PFSK-1 (cell line): Measurements from ENCODE around the gene AKR1B15.

ENCODE experiments used
- FOXP2 ChIP-seq: optimal IDR thresholded peaks from 2 replicates; pipeline ENCODE3; 2011; ENCODE audit warnings: borderline replicate concordance, control low read depth, inconsistent platforms; ENCODE audit not compliant: insufficient read depth; ENCODE audit errors: extremely low read length, extremely low read depth
- POLR2AphosphoS5 ChIP-seq: IDR thresholded peaks from 2 replicates; pipeline ENCODE4 v1.6.1; 2012; ENCODE audit warnings: low read depth, mild to moderate bottlenecking, control low read depth, low read length, moderate library complexity
- REST ChIP-seq, 2 experiments: IDR thresholded peaks; 2 replicates each; pipeline versions ENCODE4 v1.6.1 to v1.8.0; 2011 to 2012; ENCODE audit warnings: low read depth in 2 of 2, low read length in 2 of 2, control low read depth in 1 of 2, inconsistent platforms in 1 of 2, mild to moderate bottlenecking in 1 of 2, moderate library complexity in 1 of 2; ENCODE audit not compliant: insufficient read depth in 1 of 2
- SIN3A ChIP-seq: IDR thresholded peaks from 2 replicates; pipeline ENCODE4 v1.6.1; 2012; ENCODE audit warnings: mild to moderate bottlenecking, low read length, moderate library complexity, borderline replicate concordance; ENCODE audit not compliant: insufficient read depth
- TAF1 ChIP-seq: IDR thresholded peaks from 2 replicates; pipeline ENCODE4 v1.6.1; 2012; ENCODE audit warnings: low read length, control low read depth, borderline replicate concordance; ENCODE audit not compliant: insufficient read depth

Gene AKR1B15

GRCh38 chr7:134533288-134533771 lies 15.6 kb upstream of the AKR1B15 start:
- TF ChIP-seq TAF1 (no peak), REST (IDR thresholded peaks at IDR 0.05; ENCODE audit: insufficient read depth in 1 of 2, low read depth in 2 of 2, low read length in 2 of 2) (no peak), POLR2AphosphoS5 (no peak), SIN3A (no peak), FOXP2 (no peak)

- TF ChIP-seq REST (IDR thresholded peaks at IDR 0.05; ENCODE audit: insufficient read depth in 1 of 2, low read depth in 2 of 2, low read length in 2 of 2) (no peak), TAF1 (no peak), POLR2AphosphoS5 (no peak), SIN3A (no peak), FOXP2 (no peak)
Observed at GRCh38 chr7:134534633-134535032, 14.3 kb upstream of the AKR1B15 start.

- TF ChIP-seq POLR2AphosphoS5 = no peak
- TF ChIP-seq FOXP2 = no peak
- TF ChIP-seq SIN3A = no peak
- TF ChIP-seq REST (IDR thresholded peaks at IDR 0.05; ENCODE audit: insufficient read depth in 1 of 2, low read depth in 2 of 2, low read length in 2 of 2) = no peak
- TF ChIP-seq TAF1 = no peak
Observed at GRCh38 chr7:134535272-134535918, 13.5 kb upstream of the AKR1B15 start.

- no peak for TF ChIP-seq TAF1
Observed at GRCh38 chr7:134535919-134536299, 13.0 kb upstream of the AKR1B15 start.

- no peak for TF ChIP-seq TAF1
- no peak for TF ChIP-seq SIN3A
Observed at GRCh38 chr7:134539380-134540004, 9.4 kb upstream of the AKR1B15 start.

GRCh38 chr7:134542195-134542771 lies 6.6 kb upstream of the AKR1B15 start:
- TF ChIP-seq TAF1 (no peak), POLR2AphosphoS5 (no peak), FOXP2 (no peak)
